WTC11 (cell line): Measurements from ENCODE around the gene CCSER1. TPM values are rescaled to one million over a fixed set of nuclear protein-coding genes. Genes with fewer than 3 reads are reported as not detected.

Experiments
- ATAC-seq: fragments of 200-7000 bp; cut with Tn5 transposase; 2 replicates; pipeline ENCODE4 v1.10.0; 2021; ENCODE audit warnings: mild to moderate bottlenecking, moderate library complexity
- CTCF ChIA-PET: fragments of 300-600 bp; sonication (Branson Sonifier 250); formaldehyde crosslinking; loops from one replicate; lab custom pipeline; 2021; ENCODE audit warnings: antibody characterized with exemption; lab: Charles Lee
- POLR2A ChIA-PET: fragments of 350-600 bp; sonication (Branson Sonifier 250); formaldehyde crosslinking; loops from one replicate; lab custom pipeline; 2021; ENCODE audit warnings: antibody characterized with exemption; lab: Charles Lee
- DNase-seq: peaks from one replicate; pipeline ENCODE4 v3.0.0; 2021; ENCODE audit warnings: low spot score
- H3K27ac Mint-ChIP-seq: 2 replicates; pipeline ENCODE4 v1.8.0; 2021; ENCODE audit warnings: mixed read lengths
- H3K27me3 Mint-ChIP-seq: 2 replicates; pipeline ENCODE4 v1.8.0; 2021; ENCODE audit warnings: low read depth, mild to moderate bottlenecking, moderate library complexity, mixed read lengths
- H3K36me3 Mint-ChIP-seq: 2 replicates; pipeline ENCODE4 v1.8.0; 2021; ENCODE audit warnings: mixed read lengths
- H3K4me1 Mint-ChIP-seq: 2 replicates; pipeline ENCODE4 v1.8.0; 2022; ENCODE audit warnings: mixed read lengths
- H3K4me3 Mint-ChIP-seq: 2 replicates; pipeline ENCODE4 v1.8.0; 2021; ENCODE audit warnings: mild to moderate bottlenecking, moderate library complexity, mixed read lengths
- H3K9me3 Mint-ChIP-seq: 2 replicates; pipeline ENCODE4 v1.8.0; 2021; ENCODE audit warnings: mixed read lengths
- AFF4 ChIP-seq: sonication (generic); formaldehyde crosslinking; IDR thresholded peaks from 2 replicates; pipeline ENCODE4 v1.8.1; 2023; ENCODE audit warnings: mild to moderate bottlenecking, missing genetic modification reagents, borderline replicate concordance
- CDX4 ChIP-seq: fragments of 250-450 bp; sonication (Bioruptor Pico); IDR thresholded peaks from 2 replicates; pipeline ENCODE4 v1.9.0; 2021; ENCODE audit warnings: moderate library complexity, mild to moderate bottlenecking, inconsistent platforms, borderline replicate concordance
- CREB1 ChIP-seq: sonication (generic); formaldehyde crosslinking; IDR thresholded peaks from 2 replicates; pipeline ENCODE4 v1.8.0; 2023; ENCODE audit warnings: mild to moderate bottlenecking, missing genetic modification reagents
- E2F5 ChIP-seq: sonication (generic); formaldehyde crosslinking; IDR thresholded peaks from 2 replicates; pipeline ENCODE4 v1.8.1; 2022; ENCODE audit warnings: mild to moderate bottlenecking, moderate library complexity, missing genetic modification reagents
- ELF4 ChIP-seq: sonication (generic); formaldehyde crosslinking; IDR thresholded peaks from 2 replicates; pipeline ENCODE4 v1.8.1; 2022; ENCODE audit warnings: low read depth, mild to moderate bottlenecking, moderate library complexity, missing genetic modification reagents
- JAZF1 ChIP-seq: fragments of 250-450 bp; sonication (Bioruptor Pico); IDR thresholded peaks from 2 replicates; pipeline ENCODE4 v1.9.0; 2021; ENCODE audit warnings: moderate library complexity, mild to moderate bottlenecking, inconsistent platforms
- JUN ChIP-seq: sonication (generic); formaldehyde crosslinking; IDR thresholded peaks from 2 replicates; pipeline ENCODE4 v1.8.0; 2023; ENCODE audit warnings: mild to moderate bottlenecking, missing genetic modification reagents
- KAT7 ChIP-seq: sonication (generic); formaldehyde crosslinking; IDR thresholded peaks from 2 replicates; pipeline ENCODE4 v1.8.1; 2023; ENCODE audit warnings: missing genetic modification reagents, mild to moderate bottlenecking, borderline replicate concordance
- MYBL2 ChIP-seq: sonication (generic); formaldehyde crosslinking; IDR thresholded peaks from 2 replicates; pipeline ENCODE4 v1.8.1; 2023; ENCODE audit warnings: mild to moderate bottlenecking, moderate library complexity, missing genetic modification reagents
- NFE2L1 ChIP-seq: sonication (generic); formaldehyde crosslinking; IDR thresholded peaks from 2 replicates; pipeline ENCODE4 v1.8.1; 2023; ENCODE audit warnings: missing genetic modification reagents
- NR1H2 ChIP-seq: sonication (generic); formaldehyde crosslinking; IDR thresholded peaks from 2 replicates; pipeline ENCODE4 v1.9.0; 2021; ENCODE audit warnings: mild to moderate bottlenecking, moderate library complexity, missing genetic modification reagents
- NR3C1 ChIP-seq: sonication (generic); formaldehyde crosslinking; conservative IDR thresholded peaks from 2 replicates; pipeline ENCODE4 v1.8.1; 2023; ENCODE audit warnings: low read depth, mild to moderate bottlenecking, missing genetic modification reagents
- PRRX2 ChIP-seq: fragments of 250-450 bp; sonication (Bioruptor Pico); IDR thresholded peaks from 2 replicates; pipeline ENCODE4 v1.8.0; 2021; ENCODE audit warnings: mild to moderate bottlenecking
- RORB ChIP-seq: fragments of 250-450 bp; sonication (Bioruptor Pico); IDR thresholded peaks from 2 replicates; pipeline ENCODE4 v1.9.0; 2021; ENCODE audit warnings: mild to moderate bottlenecking
- SMAD3 ChIP-seq: sonication (generic); formaldehyde crosslinking; IDR thresholded peaks from 2 replicates; pipeline ENCODE4 v1.8.0; 2022; ENCODE audit warnings: missing genetic modification reagents, mild to moderate bottlenecking, borderline replicate concordance
- TEAD1 ChIP-seq: sonication (generic); formaldehyde crosslinking; IDR thresholded peaks from 2 replicates; pipeline ENCODE4 v1.8.0; 2022; ENCODE audit warnings: mild to moderate bottlenecking, missing genetic modification reagents
- TEAD4 ChIP-seq: sonication (generic); formaldehyde crosslinking; IDR thresholded peaks from 2 replicates; pipeline ENCODE4 v1.8.0; 2022; ENCODE audit warnings: mild to moderate bottlenecking, missing genetic modification reagents
- ZNF121 ChIP-seq: sonication (generic); formaldehyde crosslinking; IDR thresholded peaks from 2 replicates; pipeline ENCODE4 v1.8.0; 2023; ENCODE audit warnings: missing genetic modification reagents
- ZNF263 ChIP-seq: sonication (generic); formaldehyde crosslinking; IDR thresholded peaks from 2 replicates; pipeline ENCODE4 v1.8.1; 2022; ENCODE audit warnings: low read depth, mild to moderate bottlenecking, moderate library complexity, missing genetic modification reagents
- ZNF281 ChIP-seq: sonication (generic); formaldehyde crosslinking; IDR thresholded peaks from 2 replicates; pipeline ENCODE4 v1.8.0; 2023; ENCODE audit warnings: mild to moderate bottlenecking, missing genetic modification reagents
- total RNA-seq: library from RNA; stranded (reverse); gene quantifications from 3 replicates; pipeline ENCODE4 v1.2.3, GENCODE V29; 2021
- TF ChIP-seq, protein P1 (sequence below): fragments of 250-450 bp; sonication (Bioruptor Pico); IDR thresholded peaks from 2 replicates; pipeline ENCODE4 v1.8.0; 2021; ENCODE audit warnings: mild to moderate bottlenecking
- TF ChIP-seq, protein P2 (sequence below): sonication (generic); formaldehyde crosslinking; conservative IDR thresholded peaks from 2 replicates; pipeline ENCODE4 v1.8.1; 2022; ENCODE audit warnings: mild to moderate bottlenecking, missing genetic modification reagents
- TF ChIP-seq, protein P3 (sequence below): sonication (generic); formaldehyde crosslinking; IDR thresholded peaks from 2 replicates; pipeline ENCODE4 v1.8.0; 2022; ENCODE audit warnings: mild to moderate bottlenecking, missing genetic modification reagents

The CCSER1 gene
- total RNA-seq, 1 experiment from 2014 or later: 0.87 TPM

DNA sequence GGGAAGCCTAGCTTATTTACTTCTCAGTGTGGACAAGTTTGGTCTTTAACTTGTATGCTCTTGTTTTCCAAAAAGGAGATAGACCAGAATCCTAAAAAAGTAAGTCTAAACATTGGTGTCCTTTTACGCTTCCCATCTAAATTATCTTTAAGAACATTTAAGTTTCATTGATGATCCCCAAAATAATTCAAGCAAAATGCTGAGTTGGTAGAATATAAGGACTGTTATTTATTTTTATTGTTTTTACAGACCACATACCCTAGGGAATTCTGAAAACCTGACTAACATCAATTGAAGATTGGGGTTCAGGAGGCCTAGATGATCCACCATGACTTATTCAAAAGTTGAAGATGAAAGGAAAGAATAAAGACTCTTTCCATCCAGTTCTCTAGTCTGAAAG, 653.0 kb downstream of the CCSER1 start:
- H3K4me1 Mint-ChIP-seq: 0 out of 2 replicates have a peak, but pooled peaks cover 5% of the 10 kb centered on the region
- ATAC-seq (no peak), DNase-seq (no peak)
- peaks cover 3% of the 10 kb centered on the region; the same call in 1 of the 2 replicates for H3K9me3 Mint-ChIP-seq
- TF ChIP-seq MYBL2 (CRISPR knock-in tag) (no peak), ZNF121 (CRISPR knock-in tag) (no peak), JAZF1 (CRISPR knock-in tag) (no peak), CREB1 (CRISPR knock-in tag) (no peak), RORB (CRISPR knock-in tag) (no peak), E2F5 (CRISPR knock-in tag) (no peak), PRRX2 (CRISPR knock-in tag) (no peak), ELF4 (no peak), CDX4 (CRISPR knock-in tag) (no peak), NR1H2 (CRISPR knock-in tag) (no peak)
- TF ChIP-seq, protein P1, sequence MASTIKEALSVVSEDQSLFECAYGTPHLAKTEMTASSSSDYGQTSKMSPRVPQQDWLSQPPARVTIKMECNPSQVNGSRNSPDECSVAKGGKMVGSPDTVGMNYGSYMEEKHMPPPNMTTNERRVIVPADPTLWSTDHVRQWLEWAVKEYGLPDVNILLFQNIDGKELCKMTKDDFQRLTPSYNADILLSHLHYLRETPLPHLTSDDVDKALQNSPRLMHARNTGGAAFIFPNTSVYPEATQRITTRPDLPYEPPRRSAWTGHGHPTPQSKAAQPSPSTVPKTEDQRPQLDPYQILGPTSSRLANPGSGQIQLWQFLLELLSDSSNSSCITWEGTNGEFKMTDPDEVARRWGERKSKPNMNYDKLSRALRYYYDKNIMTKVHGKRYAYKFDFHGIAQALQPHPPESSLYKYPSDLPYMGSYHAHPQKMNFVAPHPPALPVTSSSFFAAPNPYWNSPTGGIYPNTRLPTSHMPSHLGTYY (CRISPR knock-in tag): no peak
- TF ChIP-seq, protein P2, sequence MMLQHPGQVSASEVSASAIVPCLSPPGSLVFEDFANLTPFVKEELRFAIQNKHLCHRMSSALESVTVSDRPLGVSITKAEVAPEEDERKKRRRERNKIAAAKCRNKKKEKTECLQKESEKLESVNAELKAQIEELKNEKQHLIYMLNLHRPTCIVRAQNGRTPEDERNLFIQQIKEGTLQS (CRISPR knock-in tag): no peak
- H3K27me3 Mint-ChIP-seq: no peaks in the 10 kb centered on the region
- CTCF ChIA-PET: no interaction called here
- no peaks in the 10 kb centered on the region for H3K36me3 Mint-ChIP-seq
- no peak overlapping the region for H3K27ac Mint-ChIP-seq
- POLR2A ChIA-PET: no interaction called here
- H3K4me3 Mint-ChIP-seq: no peak overlapping the region

GRCh38 chr4:90786602-90787001, 659.4 kb downstream of the CCSER1 start:
- no peaks in the 10 kb centered on the region for H3K36me3 Mint-ChIP-seq
- H3K9me3 Mint-ChIP-seq: peaks cover 17% of the 10 kb centered on the region
- H3K4me3 Mint-ChIP-seq: no peak overlapping the region
- no peak for ATAC-seq
- DNase-seq: no peak
- no peaks in the 10 kb centered on the region for H3K27me3 Mint-ChIP-seq
- H3K4me1 Mint-ChIP-seq: 0 out of 2 replicates have a peak, but pooled peaks cover 5% of the 10 kb centered on the region
- no peak for TF ChIP-seq SMAD3 (CRISPR knock-in tag)
- TF ChIP-seq, protein P3, sequence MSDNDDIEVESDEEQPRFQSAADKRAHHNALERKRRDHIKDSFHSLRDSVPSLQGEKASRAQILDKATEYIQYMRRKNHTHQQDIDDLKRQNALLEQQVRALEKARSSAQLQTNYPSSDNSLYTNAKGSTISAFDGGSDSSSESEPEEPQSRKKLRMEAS (CRISPR knock-in tag): no peak
- TF ChIP-seq ZNF263 (CRISPR knock-in tag): no peak
- TF ChIP-seq TEAD1 (CRISPR knock-in tag): no peak
- TF ChIP-seq NR3C1 (CRISPR knock-in tag): no peak
- TF ChIP-seq, all 79 proteins: peak for 0
- CTCF ChIA-PET: no interaction called here
- no peak overlapping the region for H3K27ac Mint-ChIP-seq
- POLR2A ChIA-PET: no interaction called here

- DNase-seq: no peak
- H3K4me1 Mint-ChIP-seq: no peaks in the 10 kb centered on the region
- ChIA-PET POLR2A (no interaction called here), CTCF (no interaction called here)
- H3K4me3 Mint-ChIP-seq: no peak overlapping the region
- H3K27me3 Mint-ChIP-seq: no peaks in the 10 kb centered on the region
- no peak overlapping the region for H3K27ac Mint-ChIP-seq
- H3K9me3 Mint-ChIP-seq: peaks cover 40% of the 10 kb centered on the region
- peaks cover 14% of the 10 kb centered on the region for H3K36me3 Mint-ChIP-seq
- no peak for ATAC-seq
- TF ChIP-seq NFE2L1 (CRISPR knock-in tag): no peak
- no peak for TF ChIP-seq AFF4 (CRISPR knock-in tag)
- TF ChIP-seq ZNF281 (CRISPR knock-in tag): no peak
- TF ChIP-seq KAT7 (CRISPR knock-in tag): no peak
- TF ChIP-seq JUN (CRISPR knock-in tag): no peak
- TF ChIP-seq TEAD4: no peak
- TF ChIP-seq E2F5 (CRISPR knock-in tag): no peak
- no peak for TF ChIP-seq PRRX2 (CRISPR knock-in tag)
Measured at GRCh38 chr4:90792696-90793095, 665.5 kb downstream of the CCSER1 start.
